Vagina (tissue), 2 donors: ENCODE data around the gene HS6ST3.

ENCODE experiments used
- CTCF ChIP-seq, 3 experiments: fragments of 450-650 bp in 2 of 3; fragments of 200-600 bp in 1 of 3; sonication (generic) in 1 of 3; IDR thresholded peaks; one replicate each; pipeline ENCODE4 v1.5.1; 2017 to 2019; ENCODE audit warnings: antibody characterized with exemption in 3 of 3, mild to moderate bottlenecking in 2 of 3, moderate library complexity in 2 of 3
- POLR2A ChIP-seq, 2 donors: fragments of 450-650 bp; IDR thresholded peaks; one replicate each; pipeline ENCODE4 v1.6.1; 2017; ENCODE audit warnings: antibody characterized with exemption in 2 of 2, mild to moderate bottlenecking in 2 of 2, moderate library complexity in 2 of 2
- POLR2AphosphoS5 ChIP-seq, 2 donors: sonication (generic); formaldehyde crosslinking; IDR thresholded peaks; one replicate each; pipeline ENCODE4 v1.9.0; 2017; ENCODE audit warnings: antibody characterized with exemption in 2 of 2, mild to moderate bottlenecking in 2 of 2, low read depth in 1 of 2; ENCODE audit not compliant: insufficient read depth in 1 of 2

- TF ChIP-seq POLR2A (IDR thresholded peaks at IDR 0.05): no peak
- no peak for TF ChIP-seq CTCF (IDR thresholded peaks at IDR 0.05)
- TF ChIP-seq POLR2AphosphoS5 (IDR thresholded peaks at IDR 0.05; ENCODE audit: insufficient read depth in 1 of 2, low read depth in 1 of 2): no peak
Observed at GRCh38 chr13:96090240-96091101, 564 bp downstream of the HS6ST3 start.
